Endothelial cell of umbilical vein (primary cell): Measurements from ENCODE around the gene R3HCC1L. TPM values are rescaled to one million over a fixed set of nuclear protein-coding genes. Genes with fewer than 3 reads are reported as not detected.

Source experiments
- BruUV-seq: library from RNA; stranded (reverse); fragments of 400-500 nt; replicated peaks from 2 replicates; lab custom pipeline; 2021; lab: Mats Ljungman, UMichigan
- CTCF ChIA-PET: fragments of 300-600, 350-600 bp; sonication (Branson Sonifier 250); formaldehyde crosslinking; loops from one replicate; lab custom pipeline; 2021; ENCODE audit warnings: antibody characterized with exemption, inconsistent platforms; lab: Charles Lee
- POLR2A ChIA-PET: fragments of 300-600, 350-600 bp; sonication (Branson Sonifier 250); formaldehyde crosslinking; loops from one replicate; lab custom pipeline; 2021; ENCODE audit warnings: antibody characterized with exemption, inconsistent platforms; lab: Charles Lee
- DNase-seq: peaks from one replicate; pipeline ENCODE4 v3.0.0-alpha.2; 2011; ENCODE audit warnings: low read depth, low spot score
- FAIRE-seq: peaks from 2 replicates; lab custom pipeline; 2011; peaks lifted over from hg19 to GRCh38; lab: Jason Lieb, UNC
- H2AFZ ChIP-seq: 2 replicates; pipeline ENCODE4 v1.6.0; 2012; ENCODE audit warnings: low read depth, low read length, control low read depth, inconsistent platforms
- H3K27ac ChIP-seq: 2 replicates; pipeline ENCODE4 v1.5.1; 2011; ENCODE audit warnings: low read depth, mild to moderate bottlenecking, control low read depth, low read length, moderate library complexity; ENCODE audit not compliant: insufficient read depth
- H3K27me3 ChIP-seq, 2 experiments: 2 replicates each; pipeline versions ENCODE4 v1.6.0 to v1.6.1; 2011; ENCODE audit warnings: low read length in 2 of 2, mixed read lengths in 1 of 2; ENCODE audit not compliant: control insufficient read depth in 2 of 2, insufficient read depth in 2 of 2
- H3K36me3 ChIP-seq, 2 experiments: 2 replicates in 1 of 2; 3 replicates in 1 of 2; pipeline ENCODE4 v1.5.1; 2011; ENCODE audit warnings: low read length in 2 of 2, mild to moderate bottlenecking in 1 of 2, moderate library complexity in 1 of 2; ENCODE audit not compliant: control insufficient read depth in 2 of 2, insufficient read depth in 2 of 2; ENCODE audit errors: extremely low read depth in 1 of 2
- H3K4me1 ChIP-seq: 3 replicates; pipeline ENCODE4 v1.5.1; 2011; ENCODE audit warnings: mild to moderate bottlenecking, low read length; ENCODE audit not compliant: control insufficient read depth, insufficient read depth; ENCODE audit errors: extremely low read depth
- H3K4me2 ChIP-seq: 2 replicates; pipeline ENCODE4 v1.6.1; 2011; ENCODE audit warnings: low read length, control low read depth, mixed read lengths; ENCODE audit not compliant: insufficient read depth
- H3K4me3 ChIP-seq, 3 experiments: fragments of 200-600 bp in 1 of 3; sonication (generic), shearing (Covaris generic) in 1 of 3; replicated peaks in 1 of 3; 2 replicates each; pipeline ENCODE4 v1.5.1; 2011 to 2016; ENCODE audit warnings: control low read depth in 3 of 3, low read length in 3 of 3, mild to moderate bottlenecking in 2 of 3, inconsistent platforms in 1 of 3, low read depth in 1 of 3, moderate library complexity in 1 of 3; ENCODE audit not compliant: insufficient read depth in 1 of 3
- H3K79me2 ChIP-seq: 2 replicates; pipeline ENCODE4 v1.6.0; 2012; ENCODE audit warnings: low read length, inconsistent platforms; ENCODE audit not compliant: control insufficient read depth, insufficient read depth
- H3K9ac ChIP-seq: replicated peaks from 2 replicates; pipeline ENCODE3; 2011; ENCODE audit warnings: low read length, control low read depth; ENCODE audit not compliant: insufficient read depth; ENCODE audit errors: extremely low read depth
- H3K9me1 ChIP-seq: replicated peaks from 3 replicates; pipeline ENCODE4 v1.6.0; 2011; ENCODE audit warnings: mild to moderate bottlenecking, low read length; ENCODE audit not compliant: control insufficient read depth, insufficient read depth; ENCODE audit errors: extremely low read depth
- H3K9me3 ChIP-seq: replicated peaks from 2 replicates; pipeline ENCODE4 v1.5.1; 2012; ENCODE audit warnings: low read length, inconsistent platforms; ENCODE audit not compliant: control insufficient read depth, insufficient read depth
- H4K20me1 ChIP-seq: replicated peaks from 2 replicates; pipeline ENCODE3; 2011; ENCODE audit warnings: mild to moderate bottlenecking, low read length; ENCODE audit not compliant: control insufficient read depth, insufficient read depth; ENCODE audit errors: extremely low read depth
- EZH2 ChIP-seq: IDR thresholded peaks from 2 replicates; pipeline ENCODE4 v1.6.1; 2012; ENCODE audit warnings: borderline replicate concordance, low read depth, mild to moderate bottlenecking, moderate library complexity, low read length, inconsistent platforms; ENCODE audit not compliant: severe bottlenecking
- FOS ChIP-seq: IDR thresholded peaks from 2 replicates; pipeline ENCODE4 v1.6.1; 2011; ENCODE audit warnings: mild to moderate bottlenecking, low read length, moderate library complexity, borderline replicate concordance; ENCODE audit not compliant: insufficient read depth
- GATA2 ChIP-seq: IDR thresholded peaks from 2 replicates; pipeline ENCODE4 v1.7.0; 2011; ENCODE audit warnings: low read depth, mild to moderate bottlenecking, moderate library complexity, mixed read lengths, low read length; ENCODE audit not compliant: insufficient read length, insufficient read depth
- JUN ChIP-seq: IDR thresholded peaks from 2 replicates; pipeline ENCODE4 v1.6.1; 2011; ENCODE audit warnings: borderline replicate concordance, low read depth; ENCODE audit not compliant: insufficient read length, insufficient read depth
- MYC ChIP-seq: IDR thresholded peaks from one replicate; pipeline ENCODE4 v1.6.1; 2011; ENCODE audit warnings: mild to moderate bottlenecking, low read depth, low read length
- POLR2A ChIP-seq: IDR thresholded peaks from 2 replicates; pipeline ENCODE4 v1.6.1; 2012; ENCODE audit warnings: low read depth, mild to moderate bottlenecking, control low read depth, low read length
- POLR2AphosphoS5 ChIP-seq: IDR thresholded peaks from 2 replicates; pipeline ENCODE4 v1.6.1; 2012; ENCODE audit warnings: low read depth, mild to moderate bottlenecking, control low read depth, low read length, moderate library complexity; ENCODE audit not compliant: insufficient read depth
- dilution Hi-C: fragments of 300-500 bp; cut with MboI; formaldehyde crosslinking; loops from one replicate; pipeline ENCODE4 v1.15.0; 2019; ENCODE audit warnings: low sequenced_read_pairs; ENCODE audit not compliant: extremely low pct_ligation_motif_present
- intact Hi-C: fragments of 100-400 bp; cut with micrococcal nuclease; formaldehyde crosslinking; loops from one replicate; pipeline ENCODE4 v1.10.0; 2022
- polyA plus RNA-seq, 4 experiments: library from polyadenylated mRNA; depleted of rRNA in 3 of 4; stranded (reverse) in 3 of 4; unstranded in 1 of 4; fragments of >200 nt; gene quantifications; 2 replicates each; pipeline versions ENCODE4 v1.2.1 to v1.2.3, GENCODE V29; 2011 to 2012; ENCODE audit warnings: missing spikeins in 1 of 4
- total RNA-seq: library from RNA; stranded (reverse); gene quantifications from 2 replicates; pipeline ENCODE4 v1.2.3, GENCODE V29; 2021
- TF ChIP-seq, protein P1 (sequence below), 2 donors: IDR thresholded peaks; 1 replicate in 1 of 2; 2 replicates in 1 of 2; pipeline ENCODE4 v1.5.1; 2011; ENCODE audit warnings: low read length in 2 of 2, mild to moderate bottlenecking in 2 of 2, moderate library complexity in 2 of 2, control low read depth in 1 of 2, inconsistent platforms in 1 of 2, low read depth in 1 of 2; ENCODE audit not compliant: insufficient read depth in 1 of 2; ENCODE audit errors: extremely low read depth in 1 of 2
- TF ChIP-seq, protein P2 (sequence below): IDR thresholded peaks from 2 replicates; pipeline ENCODE4 v1.6.1; 2011; ENCODE audit not compliant: insufficient read depth, insufficient read length

R3HCC1L gene
- total and polyA plus RNA-seq, 2 donors (not counting 3 experiments of a cell fraction or from before 2014, with no cell fraction given): 6.3 to 12.4 TPM

DNA sequence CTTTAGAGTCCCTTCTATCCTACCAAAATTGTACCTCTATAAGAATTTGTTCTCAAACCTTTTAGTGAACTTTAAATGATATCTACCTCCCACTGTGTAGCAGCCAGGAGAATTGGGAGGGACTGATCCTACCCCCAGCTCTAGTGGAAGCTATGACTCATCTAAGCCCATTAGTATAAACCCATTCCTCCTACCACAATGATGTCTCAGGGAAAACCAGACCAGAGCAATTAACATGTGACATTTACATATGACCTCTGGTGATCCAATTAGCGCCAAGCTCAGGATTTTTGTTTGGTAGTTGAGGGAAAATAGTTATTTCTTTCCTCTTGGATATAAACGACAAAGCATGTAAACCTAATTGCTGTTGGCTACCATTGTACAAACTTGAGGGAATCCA, 33.1 kb upstream of the R3HCC1L start:
- DNase-seq (no peak), FAIRE-seq (no peak)
- H3K27me3 ChIP-seq: no peaks in the 10 kb centered on the region
- no peak overlapping the region for H3K4me3 ChIP-seq
- BruUV-seq: no TSS peak
- H3K9ac ChIP-seq: no peak overlapping the region
- no peaks in the 10 kb centered on the region for H4K20me1 ChIP-seq
- no peak overlapping the region for H3K4me2 ChIP-seq
- H3K4me1 ChIP-seq: no peaks in the 10 kb centered on the region
- intact Hi-C loops: no loop called here
- H3K27ac ChIP-seq: no peak overlapping the region
- dilution Hi-C loops: no loop called here
- ChIA-PET CTCF (no interaction called here), POLR2A (no interaction called here)
- no peaks in the 10 kb centered on the region for H3K79me2 ChIP-seq
- no peaks in the 10 kb centered on the region for H3K9me1 ChIP-seq
- no peak for TF ChIP-seq POLR2AphosphoS5
- TF ChIP-seq EZH2: no peak
- no peak for TF ChIP-seq GATA2
- TF ChIP-seq JUN: no peak
- TF ChIP-seq POLR2A: no peak
- TF ChIP-seq, protein P1, sequence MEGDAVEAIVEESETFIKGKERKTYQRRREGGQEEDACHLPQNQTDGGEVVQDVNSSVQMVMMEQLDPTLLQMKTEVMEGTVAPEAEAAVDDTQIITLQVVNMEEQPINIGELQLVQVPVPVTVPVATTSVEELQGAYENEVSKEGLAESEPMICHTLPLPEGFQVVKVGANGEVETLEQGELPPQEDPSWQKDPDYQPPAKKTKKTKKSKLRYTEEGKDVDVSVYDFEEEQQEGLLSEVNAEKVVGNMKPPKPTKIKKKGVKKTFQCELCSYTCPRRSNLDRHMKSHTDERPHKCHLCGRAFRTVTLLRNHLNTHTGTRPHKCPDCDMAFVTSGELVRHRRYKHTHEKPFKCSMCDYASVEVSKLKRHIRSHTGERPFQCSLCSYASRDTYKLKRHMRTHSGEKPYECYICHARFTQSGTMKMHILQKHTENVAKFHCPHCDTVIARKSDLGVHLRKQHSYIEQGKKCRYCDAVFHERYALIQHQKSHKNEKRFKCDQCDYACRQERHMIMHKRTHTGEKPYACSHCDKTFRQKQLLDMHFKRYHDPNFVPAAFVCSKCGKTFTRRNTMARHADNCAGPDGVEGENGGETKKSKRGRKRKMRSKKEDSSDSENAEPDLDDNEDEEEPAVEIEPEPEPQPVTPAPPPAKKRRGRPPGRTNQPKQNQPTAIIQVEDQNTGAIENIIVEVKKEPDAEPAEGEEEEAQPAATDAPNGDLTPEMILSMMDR (IDR thresholded peaks at IDR 0.05; ENCODE audit: extremely low read depth in 1 of 2, insufficient read depth in 1 of 2, low read depth in 1 of 2, low read length in 2 of 2): no peak
- TF ChIP-seq, protein P2, sequence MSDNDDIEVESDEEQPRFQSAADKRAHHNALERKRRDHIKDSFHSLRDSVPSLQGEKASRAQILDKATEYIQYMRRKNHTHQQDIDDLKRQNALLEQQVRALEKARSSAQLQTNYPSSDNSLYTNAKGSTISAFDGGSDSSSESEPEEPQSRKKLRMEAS: no peak
- TF ChIP-seq FOS: no peak
- no peak for TF ChIP-seq MYC
- no peaks in the 10 kb centered on the region for H3K9me3 ChIP-seq
- no peak overlapping the region for H2AFZ ChIP-seq
- no peaks in the 10 kb centered on the region for H3K36me3 ChIP-seq
